HG02884 (cell line): ENCODE results near the gene MIEF2.

Source experiments
- ATAC-seq: cut with Tn5 transposase; IDR thresholded peaks from one replicate; pipeline ENCODE4 v1.9.1; 2021; ENCODE audit warnings: mild to moderate bottlenecking, moderate library complexity; ENCODE audit not compliant: unreplicated experiment

Gene MIEF2

DNA sequence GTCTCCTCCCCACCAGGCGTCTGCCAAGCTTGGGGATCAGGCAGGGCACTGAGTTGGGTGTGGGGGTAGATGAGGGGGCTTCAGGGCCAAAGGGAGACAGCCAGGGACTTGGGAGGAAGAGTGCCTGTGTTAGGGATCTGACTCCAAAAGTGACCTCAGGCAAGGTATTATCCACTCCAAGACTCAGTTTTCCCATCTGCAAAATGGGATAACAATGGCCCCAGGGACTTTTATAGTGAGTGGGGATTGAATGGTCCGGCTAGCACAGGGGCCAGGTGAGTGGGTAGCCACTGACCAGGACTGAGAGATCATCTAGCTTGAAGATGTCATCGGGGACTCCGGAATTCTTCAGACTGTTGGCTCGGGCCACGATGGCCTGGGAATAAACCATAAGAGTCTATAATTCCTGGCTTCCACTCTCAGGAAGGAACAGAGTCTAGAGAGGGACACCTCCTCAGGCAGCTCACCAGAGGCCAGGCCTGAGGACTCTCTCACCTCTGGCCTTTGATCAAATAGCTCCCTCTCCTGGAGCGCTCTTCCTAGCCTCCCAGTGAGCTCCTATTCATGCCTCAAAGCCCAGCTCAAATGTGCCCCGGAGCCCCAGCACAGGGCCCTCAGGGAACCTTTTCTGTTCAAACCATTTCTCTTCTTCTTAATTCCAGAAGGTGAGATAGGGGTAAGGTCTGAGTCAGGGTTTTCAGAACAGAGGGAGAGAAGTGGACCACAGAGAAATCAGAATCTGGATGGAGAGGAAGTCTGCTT, 5.4 kb upstream of the MIEF2 start:
- ATAC-seq: no peak

DNA sequence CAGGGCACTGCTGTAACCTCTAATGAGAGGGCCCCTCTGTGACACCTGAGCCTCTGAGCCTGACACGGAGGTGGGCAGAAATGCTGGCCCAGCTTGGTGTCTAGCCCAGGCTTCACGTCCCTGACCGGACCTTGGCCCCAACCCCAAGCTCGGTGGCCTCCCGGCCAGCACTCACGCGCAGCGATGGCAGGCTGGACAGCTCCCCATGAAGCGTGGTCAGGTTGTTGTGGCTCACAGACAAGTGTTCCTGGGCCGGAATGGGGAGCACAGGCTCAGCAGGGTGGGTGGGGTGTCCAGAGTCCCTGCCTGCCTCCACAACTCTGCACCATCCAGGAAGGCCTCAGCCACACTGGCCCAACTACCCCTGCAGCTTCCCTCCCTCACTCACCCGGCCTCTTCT, 4.1 kb upstream of the MIEF2 start:
- ATAC-seq: no peak

DNA sequence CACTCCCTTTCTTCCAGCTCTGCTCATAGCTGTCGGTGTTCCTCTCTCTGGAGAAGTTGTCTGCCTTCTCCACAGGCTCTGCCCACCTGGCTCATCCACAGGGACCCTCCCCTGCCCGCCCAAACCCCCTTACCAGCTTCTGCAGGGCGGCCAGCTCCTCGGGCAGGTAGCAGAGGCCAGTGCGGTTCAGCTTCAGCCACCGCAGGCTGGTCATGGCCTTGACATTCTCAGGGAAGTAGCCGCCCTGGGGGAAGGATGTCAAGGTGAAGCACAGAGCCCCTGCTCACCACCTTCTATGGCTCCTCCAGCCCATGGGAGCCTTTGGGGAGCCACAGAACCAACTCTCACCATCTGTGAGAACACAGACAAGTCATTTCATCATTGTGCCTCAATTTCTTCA, 3.7 kb upstream of the MIEF2 start:
- ATAC-seq: no peak

DNA sequence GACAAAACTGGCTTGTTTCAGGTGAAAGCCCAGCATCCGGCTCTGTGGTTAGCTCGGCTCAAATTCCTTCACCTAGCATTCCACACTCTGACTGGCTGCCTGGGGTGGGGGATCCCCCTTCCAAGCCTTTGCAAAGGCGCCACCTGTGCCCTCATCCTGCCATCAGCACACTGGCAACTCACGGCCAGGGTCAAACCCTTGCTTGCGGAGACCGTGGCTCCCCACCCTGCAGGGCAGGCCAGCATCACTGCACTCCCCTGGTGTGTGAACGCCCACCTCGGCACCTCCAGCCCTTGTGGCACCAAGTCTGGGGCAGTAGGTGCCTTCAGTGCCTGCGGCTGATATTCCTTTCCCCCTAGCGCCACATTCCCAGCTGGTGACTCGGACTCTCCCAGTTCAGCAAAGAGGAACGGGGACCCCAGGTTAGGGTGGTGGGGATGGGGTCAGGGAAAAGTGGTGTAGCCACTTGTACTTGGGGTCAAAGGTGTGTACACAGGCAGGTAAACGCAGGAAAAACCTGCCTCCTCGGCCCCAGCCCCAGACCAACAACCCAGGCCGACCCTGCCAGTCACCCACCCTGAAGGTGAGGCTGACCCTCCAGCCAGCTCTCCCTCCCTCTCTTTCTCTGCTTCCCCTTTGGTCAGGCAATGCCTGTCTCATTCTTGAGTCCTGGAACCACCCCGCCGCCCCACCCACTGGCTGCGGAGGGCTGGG, 3.0 kb upstream of the MIEF2 start:
- ATAC-seq: no peak

DNA sequence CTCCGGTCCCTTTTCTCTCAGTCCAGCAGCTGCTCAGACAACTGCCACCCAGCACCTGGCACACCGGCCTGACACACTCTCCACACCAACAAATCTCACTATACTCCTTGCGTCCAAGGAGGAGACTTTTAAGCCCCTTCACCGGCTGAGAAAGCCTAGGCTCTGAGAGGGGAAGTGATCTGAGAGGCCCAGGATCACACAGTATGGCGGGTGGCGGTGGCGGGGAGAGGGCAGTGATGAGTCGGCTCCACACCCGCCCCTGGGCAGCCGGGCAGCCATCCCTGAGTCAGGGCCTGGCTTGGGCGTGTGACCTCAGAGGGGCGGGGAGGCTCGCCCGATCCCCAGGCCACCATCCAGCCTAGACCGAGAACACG, 2.5 kb upstream of the MIEF2 start:
- ATAC-seq: no peak

DNA sequence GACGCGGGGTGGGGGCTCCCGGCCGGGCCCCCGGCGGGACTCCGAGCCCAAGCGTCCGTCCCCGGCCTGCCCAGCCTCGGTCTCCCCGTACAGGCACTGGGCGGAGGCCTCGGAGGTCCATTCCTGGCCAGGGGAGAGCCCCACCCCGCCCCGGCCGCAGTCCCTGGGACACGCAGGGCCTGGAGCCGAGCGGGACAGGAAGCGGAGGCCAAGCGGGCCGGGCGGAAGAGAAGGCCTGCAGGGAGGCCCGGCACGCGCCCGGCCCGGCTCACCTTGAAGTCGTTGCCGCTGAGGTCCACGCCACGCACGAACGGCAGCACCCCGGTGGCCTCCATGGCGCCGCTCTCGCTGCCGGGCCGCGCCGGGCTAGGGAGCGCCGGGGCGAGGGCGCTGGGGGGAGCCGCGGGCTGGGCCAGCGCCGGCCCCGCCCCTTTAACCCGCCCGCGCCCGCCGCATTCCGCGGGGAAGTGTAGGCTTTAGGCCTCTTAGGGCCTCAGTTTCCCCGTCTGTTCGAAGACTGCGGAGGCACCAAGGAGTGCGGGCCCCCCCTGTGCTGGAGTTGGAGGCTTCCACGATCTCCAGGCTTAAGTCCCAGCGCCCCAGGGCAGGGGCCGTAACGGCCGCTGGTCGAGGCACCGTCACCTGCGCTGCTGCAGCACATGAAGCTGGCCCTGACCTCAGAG, 2.0 kb upstream of the MIEF2 start, which contains the start of gene FLII:
Gene FLII, minus strand, starts transcription at position 383 of the 683 bp plus-strand sequence. Its CDS starts 48 bp downstream, at position 335.
- no peak for ATAC-seq

DNA sequence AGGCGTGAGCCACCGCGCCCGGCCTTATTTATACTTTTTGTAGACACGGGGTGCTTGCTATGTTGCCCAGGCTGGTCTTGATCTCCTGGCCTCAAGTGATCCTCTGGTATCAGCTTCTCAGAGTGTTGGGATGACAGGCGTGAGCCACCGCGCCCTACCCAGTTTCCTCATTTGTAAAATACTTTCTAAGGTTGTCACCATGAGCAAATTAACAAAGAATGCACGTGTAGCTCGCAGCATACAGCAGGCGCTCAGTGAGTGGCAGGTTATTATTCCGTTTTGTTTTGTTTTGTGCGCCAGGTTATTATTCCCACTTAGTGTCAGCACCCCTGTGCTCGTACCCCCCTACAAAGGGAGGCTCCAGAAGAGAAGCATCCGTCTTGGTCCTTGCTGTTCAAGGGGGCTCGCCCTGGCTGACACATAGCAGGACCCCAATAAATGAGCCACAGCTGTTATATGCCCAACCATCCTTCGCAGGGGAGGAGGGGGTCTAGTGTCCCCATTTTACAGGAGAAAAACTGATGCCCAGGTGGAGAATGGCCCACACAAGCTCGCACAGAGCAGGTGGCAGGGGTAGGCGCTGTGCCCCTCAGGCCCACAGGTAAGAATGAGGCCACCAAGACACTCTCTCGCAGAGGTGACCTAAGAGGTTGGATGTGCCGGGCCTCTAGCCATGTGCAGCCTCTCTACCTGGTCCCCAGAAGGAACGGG, 686 bp upstream of the MIEF2 start:
- ATAC-seq: no peak

DNA sequence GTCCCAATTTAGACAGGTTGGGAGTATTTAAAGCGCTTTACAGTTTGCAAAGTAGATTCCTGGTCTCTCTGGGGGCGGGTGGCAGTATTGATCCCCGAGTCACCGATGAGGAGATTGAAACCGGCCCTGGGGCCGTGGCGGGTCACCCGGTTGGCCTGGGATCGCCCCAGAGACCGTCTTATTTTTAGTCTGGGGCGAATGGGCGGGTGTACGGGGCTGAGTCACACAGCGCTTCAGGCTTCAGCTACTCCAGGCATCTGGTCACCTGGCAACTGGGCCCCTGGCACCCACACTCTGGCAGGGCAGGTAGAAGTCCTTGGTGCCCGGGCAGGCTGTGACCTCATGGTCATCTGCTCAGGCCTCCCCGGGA, 669 bp downstream of the MIEF2 start:
- ATAC-seq: peak; percentile 8

DNA sequence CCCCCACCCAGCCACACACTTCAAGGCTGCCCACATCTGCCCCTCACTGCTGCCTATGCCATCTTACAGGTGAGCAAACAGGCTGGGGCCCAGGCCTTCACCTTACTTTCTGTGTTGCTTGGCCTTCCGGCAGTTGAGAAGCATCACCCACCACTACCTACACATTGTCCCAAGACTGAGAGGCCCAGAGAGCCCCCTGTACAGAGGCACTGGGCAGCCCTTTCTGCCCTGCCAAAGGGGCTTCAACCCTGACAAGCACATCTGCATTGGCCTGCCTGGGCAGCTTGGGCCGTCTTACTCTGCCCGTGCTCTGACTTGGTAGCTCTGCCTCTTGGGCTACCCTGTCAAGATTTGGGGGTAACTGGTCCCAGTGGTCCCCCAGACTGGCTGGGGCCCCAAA, 1.2 kb downstream of the MIEF2 start:
- no peak for ATAC-seq

DNA sequence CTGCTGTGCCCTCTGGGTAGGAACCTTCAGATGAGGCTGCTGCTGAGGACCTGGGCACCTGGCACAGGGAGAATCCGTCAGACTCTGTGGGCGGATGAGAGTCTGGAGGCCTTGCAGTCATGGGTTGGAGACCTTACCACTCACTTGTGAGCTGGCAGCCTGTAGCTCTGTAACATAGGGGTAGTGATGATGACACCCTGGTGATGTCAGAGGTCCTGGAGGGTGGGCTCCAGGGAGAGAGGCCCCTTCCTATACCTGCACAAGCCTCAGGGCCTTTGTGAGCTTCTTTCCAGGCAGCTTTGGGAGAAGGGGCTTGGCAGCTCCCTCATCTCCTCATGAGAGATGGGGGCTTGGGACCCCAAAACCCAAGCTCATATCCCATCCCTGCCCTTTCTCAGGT, 1.6 kb downstream of the MIEF2 start:
- ATAC-seq: no peak

DNA sequence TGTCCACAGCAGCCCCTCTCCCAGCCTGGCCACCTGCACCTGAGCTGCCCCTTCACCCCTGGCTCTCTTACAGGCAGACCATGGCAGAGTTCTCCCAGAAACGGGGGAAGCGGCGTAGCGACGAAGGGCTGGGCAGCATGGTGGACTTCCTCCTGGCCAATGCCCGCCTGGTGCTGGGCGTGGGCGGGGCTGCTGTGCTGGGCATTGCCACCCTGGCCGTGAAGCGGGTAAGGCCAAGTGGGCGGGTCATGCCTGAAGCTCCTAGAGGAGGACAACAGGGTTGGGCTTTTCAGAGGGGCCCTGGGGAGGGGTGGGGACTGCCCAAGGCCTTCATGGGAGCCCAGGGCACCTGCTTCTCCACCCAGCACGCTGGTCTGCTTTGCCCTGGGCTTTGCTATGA, 2.2 kb downstream of the MIEF2 start:
- no peak for ATAC-seq

DNA sequence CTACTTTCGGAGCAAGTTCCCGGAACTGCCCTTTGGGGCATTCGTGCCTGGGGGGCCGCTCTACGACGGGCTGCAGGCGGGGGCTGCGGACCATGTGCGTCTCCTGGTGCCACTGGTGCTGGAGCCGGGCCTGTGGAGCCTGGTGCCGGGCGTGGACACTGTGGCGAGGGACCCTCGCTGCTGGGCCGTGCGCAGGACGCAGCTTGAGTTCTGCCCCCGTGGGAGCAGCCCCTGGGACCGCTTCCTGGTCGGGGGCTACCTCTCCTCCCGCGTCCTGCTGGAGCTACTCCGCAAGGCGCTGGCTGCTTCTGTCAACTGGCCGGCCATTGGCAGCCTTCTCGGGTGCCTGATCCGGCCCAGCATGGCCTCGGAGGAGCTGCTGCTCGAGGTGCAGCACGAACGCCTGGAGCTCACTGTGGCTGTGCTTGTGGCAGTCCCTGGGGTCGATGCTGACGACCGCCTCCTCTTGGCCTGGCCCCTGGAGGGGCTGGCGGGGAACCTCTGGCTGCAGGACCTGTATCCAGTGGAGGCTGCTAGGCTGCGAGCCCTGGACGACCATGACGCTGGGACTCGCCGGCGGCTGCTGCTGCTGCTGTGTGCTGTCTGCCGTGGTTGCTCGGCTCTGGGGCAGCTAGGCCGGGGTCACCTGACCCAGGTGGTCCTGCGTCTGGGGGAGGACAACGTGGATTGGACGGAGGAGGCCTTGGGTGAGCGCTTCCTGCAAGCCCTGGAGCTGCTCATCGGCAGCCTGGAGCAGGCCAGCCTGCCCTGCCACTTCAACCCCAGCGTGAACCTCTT, 3.6 kb downstream of the MIEF2 start:
- ATAC-seq: no peak

DNA sequence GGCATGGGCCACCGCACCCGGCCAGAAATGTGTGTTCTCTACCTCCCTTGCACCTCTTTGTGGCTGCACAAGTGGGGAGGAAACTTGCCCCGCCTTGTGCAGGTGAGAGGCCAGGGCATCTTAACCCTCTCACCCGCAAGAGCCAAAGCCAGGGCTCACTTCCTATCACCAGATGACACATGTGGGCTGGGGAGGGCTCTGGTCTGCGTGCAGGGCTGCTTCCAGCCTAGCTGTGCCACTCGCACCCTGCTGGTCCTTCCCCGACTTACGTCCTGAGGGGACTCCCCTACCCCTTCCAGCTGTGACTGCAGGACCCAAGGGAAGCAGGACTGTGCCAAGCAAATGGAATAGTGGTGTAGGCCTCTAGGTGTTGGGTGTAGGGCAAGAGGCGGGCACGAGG, 6.9 kb downstream of the MIEF2 start:
- ATAC-seq: no peak

DNA sequence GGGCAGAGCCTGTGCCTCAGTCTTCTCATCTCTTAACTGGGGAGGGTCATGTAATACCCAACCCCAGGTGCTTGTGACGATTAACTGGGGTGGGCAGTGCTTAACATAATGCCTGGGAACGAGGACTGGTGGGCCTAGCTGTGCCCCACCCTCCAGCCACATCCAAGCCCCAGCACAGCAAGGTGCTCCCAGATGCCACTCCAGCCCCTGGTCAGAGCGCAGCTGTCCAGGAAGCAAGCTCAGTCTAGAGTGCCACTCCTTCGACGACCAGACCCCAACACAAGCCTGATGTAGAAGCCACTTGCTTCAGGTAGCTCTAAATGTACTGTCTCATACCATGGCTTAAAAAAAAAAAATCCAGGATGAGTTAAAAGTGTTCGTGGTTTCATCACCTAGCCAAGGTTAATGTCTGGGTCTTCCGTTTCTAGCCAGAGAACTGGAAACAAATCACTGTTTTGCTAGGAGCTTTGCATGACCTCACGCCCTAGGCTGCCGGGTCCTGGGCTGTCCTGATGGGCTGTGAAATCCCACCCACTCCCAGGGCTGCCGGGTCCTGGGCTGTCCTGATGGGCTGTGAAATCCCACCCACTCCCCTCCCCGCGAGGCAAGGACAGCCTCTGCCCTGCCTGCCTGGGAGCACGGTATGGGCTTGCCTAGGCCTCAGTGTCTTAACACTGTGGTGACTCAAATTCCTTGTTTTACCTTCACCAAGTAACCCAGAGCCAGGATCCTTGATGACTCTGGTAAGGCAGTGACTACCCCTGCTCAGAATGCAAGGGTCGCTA, 7.7 kb downstream of the MIEF2 start:
- no peak for ATAC-seq

DNA sequence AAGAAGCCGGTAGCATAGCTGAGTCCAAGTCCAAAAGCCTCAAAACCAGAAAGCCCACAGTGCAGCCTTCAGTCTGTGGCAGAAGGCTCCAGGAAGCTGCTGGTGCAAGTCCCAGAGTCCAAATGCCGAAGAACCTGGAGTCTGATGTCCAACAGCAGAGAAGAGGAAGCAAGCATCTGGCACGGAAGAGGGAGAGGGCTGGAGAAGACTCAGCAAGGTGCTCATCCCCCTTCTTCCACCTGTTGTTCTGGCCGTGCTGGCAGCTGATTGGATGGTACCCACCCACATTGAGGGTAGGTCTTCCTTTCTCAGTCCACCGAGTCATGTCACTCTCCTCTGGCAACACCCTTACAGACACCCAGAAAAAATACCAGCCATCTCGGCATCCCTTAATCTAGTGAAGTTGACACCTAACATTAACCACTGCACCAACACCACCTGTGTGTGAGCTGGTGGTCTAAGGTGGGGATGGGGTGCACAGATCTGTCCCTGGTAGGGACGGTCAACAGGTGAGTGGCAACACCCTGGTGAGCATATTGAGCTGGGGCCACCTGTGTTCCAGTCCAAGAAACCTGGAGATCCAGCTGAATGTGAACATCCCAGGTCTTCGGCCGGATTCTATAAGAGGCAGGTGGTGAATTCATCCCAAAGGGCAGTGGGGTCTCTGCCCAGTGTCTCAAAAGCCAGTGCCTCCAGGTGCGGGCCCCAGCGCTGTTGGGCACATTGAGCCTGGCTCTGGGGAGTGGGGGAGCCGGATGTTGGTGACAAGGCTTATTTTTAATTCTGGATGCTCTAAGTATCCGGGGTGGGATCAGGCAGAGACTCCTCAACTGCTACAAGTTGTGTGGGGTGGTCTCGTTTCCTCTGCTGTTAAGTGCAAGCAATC, 9.8 kb downstream of the MIEF2 start:
- no peak for ATAC-seq

DNA sequence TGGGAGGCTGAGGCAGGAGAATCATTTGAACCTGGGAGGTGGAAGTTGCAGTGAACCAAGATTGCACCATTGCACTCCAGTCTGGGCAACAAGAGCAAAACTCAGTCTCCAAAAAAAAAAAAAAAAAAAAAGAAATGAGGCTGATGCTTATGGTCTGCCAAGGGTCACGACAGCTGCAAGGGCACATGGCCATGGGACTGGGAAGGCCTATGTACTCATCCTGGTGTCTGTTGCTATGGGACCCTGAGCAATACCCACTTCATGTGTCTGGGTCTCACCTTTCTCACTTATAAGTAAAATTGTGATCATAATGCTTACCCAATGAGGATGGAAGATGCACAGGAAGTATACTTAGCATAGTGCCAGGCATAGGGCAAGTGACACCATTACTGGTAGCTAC, 16.6 kb downstream of the MIEF2 start:
- ATAC-seq: no peak

DNA sequence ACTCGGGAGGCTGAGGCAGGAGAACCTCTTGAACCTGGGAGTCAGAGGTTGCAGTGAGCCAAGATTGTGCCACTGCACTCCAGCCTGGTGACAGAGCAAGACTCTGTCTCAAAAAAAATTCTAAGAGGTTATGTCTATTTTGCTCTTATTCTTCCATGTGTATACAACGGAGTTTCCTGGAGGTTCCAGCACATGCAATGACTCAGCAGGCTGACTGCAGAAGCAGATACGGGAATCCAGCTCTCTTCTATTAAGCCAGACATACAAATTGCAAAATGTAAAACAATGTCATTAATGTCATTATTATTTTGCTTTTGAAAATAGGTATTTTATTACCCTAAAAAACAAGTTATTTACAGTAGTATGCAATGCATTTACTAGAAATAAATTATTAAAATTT, 18.4 kb downstream of the MIEF2 start:
- no peak for ATAC-seq

DNA sequence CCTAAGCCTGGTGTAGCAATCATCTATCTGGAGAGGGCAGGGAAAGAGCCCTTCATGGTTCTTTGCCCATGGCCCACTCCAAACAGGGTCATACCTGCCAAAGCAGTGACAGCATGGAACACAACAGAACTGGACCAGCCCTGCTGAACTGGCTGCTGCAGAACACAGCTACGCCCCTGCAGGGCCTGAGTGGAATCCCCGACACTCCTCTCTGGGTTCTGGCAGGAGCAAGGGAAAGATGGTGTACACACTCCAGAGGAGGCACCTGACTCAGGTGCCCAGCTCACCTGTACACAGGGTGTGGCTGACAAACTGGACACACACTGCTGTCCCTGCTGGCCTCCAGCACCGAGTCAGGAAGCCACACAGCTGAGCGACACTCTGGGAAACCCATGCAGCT, 19.8 kb downstream of the MIEF2 start:
- no peak for ATAC-seq
